Kidney (tissue), 14 donors: ENCODE measurements around the gene WWOX. TPM values are rescaled to one million over a fixed set of nuclear protein-coding genes. Genes with fewer than 3 reads are reported as not detected.

Source experiments
- DNase-seq, 5 donors: peaks; one replicate each; pipeline ENCODE4 v3.0.0-alpha.2; 2013 to 2020
- FAIRE-seq: peaks from 2 replicates; lab custom pipeline; 2012; peaks lifted over from hg19 to GRCh38; lab: Jason Lieb, UNC
- H3K27ac ChIP-seq, 2 donors: one replicate each; pipeline ENCODE4 v1.7.0; 2013; ENCODE audit warnings: low read depth in 2 of 2, low read length in 2 of 2, inconsistent platforms in 1 of 2
- H3K27me3 ChIP-seq: one replicate; pipeline ENCODE4 v1.7.1; 2013; ENCODE audit warnings: low read length, inconsistent platforms; ENCODE audit not compliant: control insufficient read depth, insufficient read depth
- H3K36me3 ChIP-seq, 3 donors: one replicate each; pipeline versions ENCODE4 v1.7.0 to v1.7.1; 2013; ENCODE audit warnings: low read length in 3 of 3, control low read depth in 1 of 3, inconsistent platforms in 1 of 3; ENCODE audit not compliant: insufficient read depth in 3 of 3, control insufficient read depth in 2 of 3
- H3K4me1 ChIP-seq, 3 donors: one replicate each; pipeline versions ENCODE4 v1.7.0 to v1.7.1; 2013; ENCODE audit warnings: low read length in 3 of 3, inconsistent platforms in 1 of 3, low read depth in 1 of 3; ENCODE audit not compliant: control insufficient read depth in 2 of 3, insufficient read depth in 2 of 3
- H3K4me3 ChIP-seq, 3 donors: one replicate each; pipeline versions ENCODE4 v1.7.0 to v1.8.1; 2013; ENCODE audit warnings: low read length in 3 of 3, control low read depth in 1 of 3, inconsistent platforms in 1 of 3
- H3K9ac ChIP-seq, 3 donors: one replicate each; pipeline versions ENCODE4 v1.7.0 to v1.7.1; 2013; ENCODE audit warnings: low read length in 3 of 3, control low read depth in 1 of 3, inconsistent platforms in 1 of 3
- H3K9me3 ChIP-seq, 3 donors: one replicate each; pipeline versions ENCODE4 v1.7.0 to v1.7.1; 2013; ENCODE audit warnings: low read length in 3 of 3, control low read depth in 1 of 3, inconsistent platforms in 1 of 3; ENCODE audit not compliant: control insufficient read depth in 2 of 3, insufficient read depth in 1 of 3
- intact Hi-C: fragments of 100-400 bp; cut with DNase I; formaldehyde crosslinking; loops from one replicate; pipeline ENCODE4 v1.11.1; 2022
- polyA plus RNA-seq: library from polyadenylated mRNA; stranded (reverse); fragments of 350-450 nt; fragmentation: Illumina TruSeq; extraction: RNeasy Lipid Tissue Mini Kit (QIAGEN cat#74804); gene quantifications from one replicate; pipeline ENCODE4 v1.2.3, GENCODE V29; 2014; ENCODE audit warnings: low read depth, low replicate concordance; ENCODE audit not compliant: insufficient read depth
- total RNA-seq: library from RNA; stranded (reverse); fragmentation: NEBNext Ultra II Directional; extraction: Animal tissue kit (Norgen Biotek cat#: 25700); gene quantifications from one replicate; pipeline ENCODE4 v1.2.1, GENCODE V29; 2021
- TF ChIP-seq, protein P1 (sequence below): IDR thresholded peaks from 3 replicates; pipeline ENCODE4 v1.5.1; 2012; ENCODE audit warnings: mild to moderate bottlenecking, moderate library complexity, borderline replicate concordance; ENCODE audit not compliant: insufficient read depth; ENCODE audit errors: extremely low read depth
- donor health status: control.
- donor health status: control.
- donor health status: control.
- donor health status: control.
- donor health status: control.
- donor health status: DM: yes; HTN: yes; CAD: no.
- donor health status: Normal renal cell carcinoma (clear cell type).

The WWOX gene
- total and polyA plus RNA-seq, 2 donors from 2014 or later, result 22.5 to 30.3 TPM

DNA sequence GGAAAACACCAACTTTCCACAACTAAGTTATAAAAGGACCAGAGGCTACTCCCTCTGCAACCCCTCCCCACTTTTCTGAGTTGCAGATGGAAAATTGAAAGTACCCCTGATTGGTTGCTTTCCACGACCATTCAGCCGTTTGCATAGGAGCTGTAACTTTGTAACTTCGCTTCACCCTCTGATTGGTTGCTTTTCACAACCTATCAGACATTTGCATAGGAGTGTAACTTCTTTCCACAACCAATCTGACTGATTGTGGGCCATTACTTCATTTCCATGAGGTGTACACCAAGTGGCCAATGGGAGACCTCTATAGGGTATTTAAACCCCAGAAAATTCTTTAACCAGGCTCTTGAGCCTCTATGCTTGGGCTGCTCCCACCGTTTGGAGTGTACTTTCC is 644.1 kb downstream of the WWOX start:
- no peaks in the 10 kb centered on the region for H3K4me1 ChIP-seq
- H3K9ac ChIP-seq, result no peak overlapping the region
- no peaks in the 10 kb centered on the region for H3K9me3 ChIP-seq
- no peak overlapping the region for H3K27ac ChIP-seq
- H3K27me3 ChIP-seq, result no peaks in the 10 kb centered on the region
- no peak for DNase-seq
- FAIRE-seq, result no peak
- H3K36me3 ChIP-seq, result no peaks in the 10 kb centered on the region
- H3K4me3 ChIP-seq, result no peak overlapping the region
- intact Hi-C loops, result no loop called here
- TF ChIP-seq, protein P1, sequence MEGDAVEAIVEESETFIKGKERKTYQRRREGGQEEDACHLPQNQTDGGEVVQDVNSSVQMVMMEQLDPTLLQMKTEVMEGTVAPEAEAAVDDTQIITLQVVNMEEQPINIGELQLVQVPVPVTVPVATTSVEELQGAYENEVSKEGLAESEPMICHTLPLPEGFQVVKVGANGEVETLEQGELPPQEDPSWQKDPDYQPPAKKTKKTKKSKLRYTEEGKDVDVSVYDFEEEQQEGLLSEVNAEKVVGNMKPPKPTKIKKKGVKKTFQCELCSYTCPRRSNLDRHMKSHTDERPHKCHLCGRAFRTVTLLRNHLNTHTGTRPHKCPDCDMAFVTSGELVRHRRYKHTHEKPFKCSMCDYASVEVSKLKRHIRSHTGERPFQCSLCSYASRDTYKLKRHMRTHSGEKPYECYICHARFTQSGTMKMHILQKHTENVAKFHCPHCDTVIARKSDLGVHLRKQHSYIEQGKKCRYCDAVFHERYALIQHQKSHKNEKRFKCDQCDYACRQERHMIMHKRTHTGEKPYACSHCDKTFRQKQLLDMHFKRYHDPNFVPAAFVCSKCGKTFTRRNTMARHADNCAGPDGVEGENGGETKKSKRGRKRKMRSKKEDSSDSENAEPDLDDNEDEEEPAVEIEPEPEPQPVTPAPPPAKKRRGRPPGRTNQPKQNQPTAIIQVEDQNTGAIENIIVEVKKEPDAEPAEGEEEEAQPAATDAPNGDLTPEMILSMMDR, result no peak

DNA sequence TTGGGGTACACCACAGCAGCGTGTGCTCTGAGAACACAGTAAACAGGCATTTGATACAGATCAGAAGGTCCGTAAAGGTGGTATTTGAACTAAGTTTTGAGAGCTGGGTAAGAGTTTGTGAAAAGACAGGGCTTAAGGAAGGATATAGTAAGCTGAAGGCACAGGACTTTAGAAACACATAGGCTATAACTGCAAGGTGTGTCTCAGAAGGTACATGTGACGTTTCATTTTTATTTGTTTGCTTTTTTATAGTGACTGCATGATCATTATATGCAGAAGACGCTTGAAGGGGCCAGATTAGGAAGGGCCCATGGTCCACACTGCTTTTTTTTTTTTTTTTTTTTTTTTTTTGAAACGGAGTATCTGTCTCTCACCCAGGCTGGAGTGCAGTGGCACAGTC is 644.6 kb downstream of the WWOX start:
- no peaks in the 10 kb centered on the region for H3K4me1 ChIP-seq
- FAIRE-seq (no peak), DNase-seq (no peak)
- H3K27ac ChIP-seq, result no peak overlapping the region
- H3K4me3 ChIP-seq, result no peak overlapping the region
- intact Hi-C loops, result no loop called here
- no peaks in the 10 kb centered on the region for H3K27me3 ChIP-seq
- TF ChIP-seq, protein P1, result no peak
- no peak overlapping the region for H3K9ac ChIP-seq
- no peaks in the 10 kb centered on the region for H3K9me3 ChIP-seq
- no peaks in the 10 kb centered on the region for H3K36me3 ChIP-seq

DNA sequence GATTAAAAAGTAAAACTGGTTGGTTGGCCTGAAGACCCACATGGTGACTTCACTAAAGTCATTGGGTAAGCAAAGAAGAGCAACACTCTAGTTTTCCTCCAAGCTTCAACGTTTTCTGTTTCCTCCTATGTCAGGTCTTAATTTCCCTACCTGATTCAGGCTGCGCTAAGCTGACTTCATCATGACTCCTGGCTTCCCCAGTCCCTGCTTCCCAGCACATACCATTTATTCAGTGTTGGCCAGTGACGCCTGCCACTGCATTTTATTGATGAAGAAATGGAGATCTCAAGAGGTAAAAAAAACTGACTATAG is 645.3 kb downstream of the WWOX start:
- no peak overlapping the region for H3K27ac ChIP-seq
- no peak overlapping the region for H3K4me3 ChIP-seq
- TF ChIP-seq, protein P1, result no peak
- H3K4me1 ChIP-seq, result no peaks in the 10 kb centered on the region
- DNase-seq (no peak), FAIRE-seq (no peak)
- no peak overlapping the region for H3K9ac ChIP-seq
- no peaks in the 10 kb centered on the region for H3K9me3 ChIP-seq
- H3K27me3 ChIP-seq, result no peaks in the 10 kb centered on the region
- H3K36me3 ChIP-seq, result no peaks in the 10 kb centered on the region
- intact Hi-C loops, result no loop called here
